ENCODE data around the gene MFF.

Gene MFF

GRCh38 chr2:227301523-227301922 lies 23.5 kb upstream of the MFF start:
- Histone ChIP-seq H3K36me3 (ENCODE audit: insufficient read depth, low read length) (no peaks in the 10 kb centered on the region), H3K27ac (no peak overlapping the region), H3K9me3 (ENCODE audit: low read depth, low read length) (no peaks in the 10 kb centered on the region), H3K4me3 (no peak overlapping the region), H3K9ac (ENCODE audit: insufficient read length) (no peak overlapping the region)
- DNase-seq (ENCODE audit: low read depth, low spot score), result no peak
- no peak for TF ChIP-seq EZH2 (IDR thresholded peaks at IDR 0.05)
- TF ChIP-seq POLR2AphosphoS5 (IDR thresholded peaks at IDR 0.05; ENCODE audit: borderline replicate concordance, low read depth, low read length), result no peak
- no peak for TF ChIP-seq FOXP2 (optimal IDR thresholded peaks at IDR 0.05; ENCODE audit: control extremely low read depth, extremely low read length, insufficient read depth)

GRCh38 chr2:227308784-227309183 lies 16.3 kb upstream of the MFF start:
- Histone ChIP-seq H3K4me3 (no peak overlapping the region), H3K27ac (no peak overlapping the region), H3K9ac (ENCODE audit: insufficient read length) (no peak overlapping the region), H3K36me3 (ENCODE audit: insufficient read depth, low read length) (no peaks in the 10 kb centered on the region), H3K9me3 (ENCODE audit: low read depth, low read length) (no peaks in the 10 kb centered on the region)
- TF ChIP-seq EZH2 (IDR thresholded peaks at IDR 0.05) (no peak), FOXP2 (optimal IDR thresholded peaks at IDR 0.05; ENCODE audit: control extremely low read depth, extremely low read length, insufficient read depth) (no peak), POLR2AphosphoS5 (IDR thresholded peaks at IDR 0.05; ENCODE audit: borderline replicate concordance, low read depth, low read length) (no peak)
- no peak for DNase-seq (ENCODE audit: low read depth, low spot score)

- DNase-seq (ENCODE audit: low read depth, low spot score), result no peak
- no peak overlapping the region for H3K9ac ChIP-seq (ENCODE audit: insufficient read length)
- no peak for TF ChIP-seq POLR2AphosphoS5 (IDR thresholded peaks at IDR 0.05; ENCODE audit: borderline replicate concordance, low read depth, low read length)
- TF ChIP-seq EZH2 (IDR thresholded peaks at IDR 0.05), result no peak
- no peaks in the 10 kb centered on the region for H3K9me3 ChIP-seq (ENCODE audit: low read depth, low read length)
- H3K4me3 ChIP-seq, result no peak overlapping the region
- no peaks in the 10 kb centered on the region for H3K36me3 ChIP-seq (ENCODE audit: insufficient read depth, low read length)
- no peak overlapping the region for H3K27ac ChIP-seq
These were observed 14.3 kb upstream of the MFF start for GRCh38 chr2:227310756-227311110.

GRCh38 chr2:227311861-227312506 lies 13.1 kb upstream of the MFF start:
- H3K9ac ChIP-seq (ENCODE audit: insufficient read length), result no peak overlapping the region
- no peak overlapping the region for H3K4me3 ChIP-seq
- TF ChIP-seq FOXP2 (optimal IDR thresholded peaks at IDR 0.05; ENCODE audit: control extremely low read depth, extremely low read length, insufficient read depth) (no peak), EZH2 (IDR thresholded peaks at IDR 0.05) (no peak), POLR2AphosphoS5 (IDR thresholded peaks at IDR 0.05; ENCODE audit: borderline replicate concordance, low read depth, low read length) (no peak)
- no peak for DNase-seq (ENCODE audit: low read depth, low spot score)
- H3K36me3 ChIP-seq (ENCODE audit: insufficient read depth, low read length), result no peaks in the 10 kb centered on the region
- no peak overlapping the region for H3K27ac ChIP-seq
- H3K9me3 ChIP-seq (ENCODE audit: low read depth, low read length), result no peaks in the 10 kb centered on the region

GRCh38 chr2:227312579-227312978 lies 12.5 kb upstream of the MFF start:
- Histone ChIP-seq H3K9me3 (ENCODE audit: low read depth, low read length) (no peaks in the 10 kb centered on the region), H3K4me3 (no peak overlapping the region), H3K36me3 (ENCODE audit: insufficient read depth, low read length) (no peaks in the 10 kb centered on the region), H3K9ac (ENCODE audit: insufficient read length) (no peak overlapping the region), H3K27ac (no peak overlapping the region)
- DNase-seq (ENCODE audit: low read depth, low spot score), result no peak
- TF ChIP-seq POLR2AphosphoS5 (IDR thresholded peaks at IDR 0.05; ENCODE audit: borderline replicate concordance, low read depth, low read length) (no peak), EZH2 (IDR thresholded peaks at IDR 0.05) (no peak)

- no peak for DNase-seq (ENCODE audit: low read depth, low spot score)
- Histone ChIP-seq H3K36me3 (ENCODE audit: insufficient read depth, low read length) (no peaks in the 10 kb centered on the region), H3K9ac (ENCODE audit: insufficient read length) (no peak overlapping the region), H3K4me3 (no peak overlapping the region), H3K27ac (no peak overlapping the region), H3K9me3 (ENCODE audit: low read depth, low read length) (no peaks in the 10 kb centered on the region)
- no peak for TF ChIP-seq POLR2AphosphoS5 (IDR thresholded peaks at IDR 0.05; ENCODE audit: borderline replicate concordance, low read depth, low read length)
- no peak for TF ChIP-seq FOXP2 (optimal IDR thresholded peaks at IDR 0.05; ENCODE audit: control extremely low read depth, extremely low read length, insufficient read depth)
- TF ChIP-seq EZH2 (IDR thresholded peaks at IDR 0.05), result no peak
These were observed 11.7 kb upstream of the MFF start for GRCh38 chr2:227313310-227313709.

- Histone ChIP-seq H3K9me3 (ENCODE audit: low read depth, low read length) (no peaks in the 10 kb centered on the region), H3K36me3 (ENCODE audit: insufficient read depth, low read length) (no peaks in the 10 kb centered on the region), H3K4me3 (no peak overlapping the region), H3K27ac (no peak overlapping the region), H3K9ac (ENCODE audit: insufficient read length) (no peak overlapping the region)
- TF ChIP-seq POLR2AphosphoS5 (IDR thresholded peaks at IDR 0.05; ENCODE audit: borderline replicate concordance, low read depth, low read length), result no peak
- no peak for DNase-seq (ENCODE audit: low read depth, low spot score)
These were observed 7.2 kb upstream of the MFF start for GRCh38 chr2:227317834-227318233.

- Histone ChIP-seq H3K9me3 (ENCODE audit: low read depth, low read length) (no peaks in the 10 kb centered on the region), H3K9ac (ENCODE audit: insufficient read length) (no peak overlapping the region), H3K27ac (no peak overlapping the region), H3K36me3 (ENCODE audit: insufficient read depth, low read length) (no peaks in the 10 kb centered on the region), H3K4me3 (no peak overlapping the region)
- DNase-seq (ENCODE audit: low read depth, low spot score), result no peak
- TF ChIP-seq EZH2 (IDR thresholded peaks at IDR 0.05) (no peak), POLR2AphosphoS5 (IDR thresholded peaks at IDR 0.05; ENCODE audit: borderline replicate concordance, low read depth, low read length) (no peak), FOXP2 (optimal IDR thresholded peaks at IDR 0.05; ENCODE audit: control extremely low read depth, extremely low read length, insufficient read depth) (no peak)
These were observed 4.6 kb upstream of the MFF start for GRCh38 chr2:227320305-227321094.

Measured in SK-N-MC (cell line).